NCI-H2196 treated with DMSO at 0.1 percent for 48 hours (cell line): Measurements from ENCODE around the gene HOXB6.

Experiments used
- DNase-seq: peaks from one replicate; lab custom pipeline; 2025; ENCODE audit not compliant: unreplicated experiment; lab: John Stamatoyannopoulos, UW

The HOXB6 gene

DNA sequence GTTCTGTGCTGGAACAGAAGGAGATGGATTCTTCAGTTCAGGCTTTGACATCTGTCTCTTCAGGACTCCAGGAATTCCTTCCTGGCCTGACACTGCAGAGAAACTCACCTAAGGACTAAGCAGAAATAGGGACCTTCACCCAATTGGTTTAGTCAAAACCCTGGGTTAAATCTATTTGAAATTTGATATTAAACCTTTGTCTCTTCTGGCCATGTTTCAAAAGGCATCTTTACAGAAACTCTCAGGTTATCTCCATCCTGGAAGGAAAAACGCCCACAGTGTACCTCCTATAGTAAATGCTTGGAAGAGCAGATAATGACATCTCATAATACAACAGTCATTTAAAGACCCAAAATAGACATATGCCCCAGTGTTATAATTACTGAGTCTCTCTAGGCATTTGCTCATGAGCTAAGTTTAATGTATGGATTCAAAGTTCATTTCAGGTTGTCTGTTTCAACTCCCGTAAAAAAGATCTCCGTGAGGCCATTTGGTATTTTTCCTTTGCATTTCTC lies 21.0 kb downstream of the HOXB6 start:
- DNase-seq, result no peak

DNA sequence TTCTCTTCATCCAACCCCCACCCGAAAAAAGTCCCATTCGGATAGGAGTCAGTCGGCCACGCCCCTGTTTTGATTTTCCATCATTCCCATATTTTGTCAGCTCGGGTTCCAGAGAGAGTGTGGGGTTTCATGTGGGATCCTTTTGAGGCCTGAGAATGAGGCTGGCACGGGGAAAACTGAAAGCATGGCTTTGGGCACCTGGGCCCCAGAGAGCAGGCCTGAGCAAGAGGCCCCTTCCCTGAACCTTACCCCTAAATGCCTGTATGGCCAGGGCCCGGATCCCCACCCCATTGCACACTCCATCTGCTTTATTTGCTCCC lies 22.1 kb downstream of the HOXB6 start:
- no peak for DNase-seq

DNA sequence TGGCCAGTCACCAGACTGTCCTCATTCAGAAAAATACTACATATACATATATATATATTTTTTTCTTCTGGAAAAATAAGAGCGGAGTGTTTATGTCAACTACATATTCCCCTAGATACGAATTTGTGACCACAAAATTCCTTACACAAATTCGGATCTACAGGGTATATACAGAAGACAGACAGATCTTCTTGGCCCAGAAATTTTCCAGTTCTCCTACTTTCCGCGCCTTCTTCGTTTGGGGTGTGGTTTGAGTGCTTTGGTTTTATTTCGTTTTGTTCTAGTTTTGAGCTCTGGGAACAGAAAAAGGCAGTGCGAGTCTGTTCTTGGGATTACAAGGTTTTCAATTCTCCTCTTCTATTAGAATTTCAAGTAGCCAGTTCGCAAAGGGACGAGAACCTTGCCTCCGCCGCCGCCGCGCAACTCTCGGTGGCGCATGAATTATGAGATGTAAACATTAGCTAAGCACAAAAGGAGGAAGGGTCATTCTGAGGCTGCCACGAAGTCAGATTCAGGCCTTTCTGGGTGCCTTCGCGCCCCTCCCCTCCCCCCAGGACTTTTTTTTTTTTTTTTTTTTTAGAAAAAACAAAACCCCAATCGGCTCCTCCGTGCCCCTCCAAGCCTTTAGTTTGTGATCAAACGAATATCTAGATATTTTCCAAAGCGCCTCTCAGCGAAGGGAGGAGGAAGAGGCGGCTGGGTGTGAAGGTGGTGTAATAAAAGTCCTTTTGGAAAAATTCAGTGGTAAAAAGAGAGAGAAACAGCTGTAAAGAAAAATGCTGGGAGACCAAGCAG lies 24.8 kb downstream of the HOXB6 start:
- DNase-seq, result no peak

DNA sequence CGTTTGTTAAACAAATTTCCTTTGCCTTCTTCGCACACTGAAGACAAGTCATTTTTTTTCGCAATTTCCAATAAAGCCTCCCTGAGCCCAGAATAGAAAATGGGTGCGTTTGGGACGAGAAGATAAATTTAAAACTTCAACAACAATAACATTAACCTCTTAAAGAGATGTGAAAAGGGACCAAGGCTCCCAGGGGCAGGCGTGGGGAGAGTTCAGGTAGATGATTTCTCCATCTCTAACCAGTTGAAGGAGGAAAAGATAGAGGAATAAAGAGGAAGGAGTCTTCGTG lies 25.4 kb downstream of the HOXB6 start:
- no peak for DNase-seq

DNA sequence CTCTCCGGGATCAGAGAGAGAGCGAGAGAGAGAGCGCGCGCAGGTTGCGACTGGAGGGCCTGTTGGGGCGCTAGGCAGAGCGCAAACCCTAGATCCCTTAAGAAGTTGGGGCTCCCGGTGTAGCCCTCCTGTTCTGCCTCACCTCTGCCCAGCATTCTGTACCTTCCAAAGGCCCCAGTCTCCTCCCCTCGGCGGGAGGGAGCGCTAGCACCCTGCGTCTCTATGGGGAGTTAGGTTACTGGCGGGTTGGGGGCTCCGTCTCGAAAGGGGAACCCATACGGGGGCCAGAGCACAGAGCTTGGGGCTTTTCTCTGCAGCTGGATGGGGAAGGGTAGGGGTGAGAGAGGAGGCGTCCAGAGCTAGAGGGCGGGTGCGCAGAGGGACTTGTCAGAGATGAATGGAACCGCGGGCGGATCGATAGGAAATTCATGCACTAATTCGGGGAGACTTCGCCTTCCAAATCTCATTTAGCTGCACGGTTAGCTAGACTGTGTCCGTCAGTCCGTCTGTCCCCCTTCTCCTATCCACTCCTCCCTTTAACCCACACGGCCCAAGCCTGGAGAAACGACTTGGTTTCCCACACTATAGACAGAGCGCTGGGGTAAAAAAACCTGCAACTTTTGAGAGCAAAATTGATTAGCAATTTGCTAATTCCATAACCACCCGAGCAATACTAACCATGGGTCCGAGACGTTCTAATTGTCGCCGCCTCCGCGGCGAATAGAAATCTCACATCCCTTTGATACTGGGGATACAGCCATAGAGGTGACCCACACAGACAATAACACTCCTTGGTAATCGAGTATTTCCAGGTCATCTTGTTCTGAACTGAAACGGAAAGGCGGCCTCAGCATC lies 25.9 kb downstream of the HOXB6 start:
- no peak for DNase-seq

DNA sequence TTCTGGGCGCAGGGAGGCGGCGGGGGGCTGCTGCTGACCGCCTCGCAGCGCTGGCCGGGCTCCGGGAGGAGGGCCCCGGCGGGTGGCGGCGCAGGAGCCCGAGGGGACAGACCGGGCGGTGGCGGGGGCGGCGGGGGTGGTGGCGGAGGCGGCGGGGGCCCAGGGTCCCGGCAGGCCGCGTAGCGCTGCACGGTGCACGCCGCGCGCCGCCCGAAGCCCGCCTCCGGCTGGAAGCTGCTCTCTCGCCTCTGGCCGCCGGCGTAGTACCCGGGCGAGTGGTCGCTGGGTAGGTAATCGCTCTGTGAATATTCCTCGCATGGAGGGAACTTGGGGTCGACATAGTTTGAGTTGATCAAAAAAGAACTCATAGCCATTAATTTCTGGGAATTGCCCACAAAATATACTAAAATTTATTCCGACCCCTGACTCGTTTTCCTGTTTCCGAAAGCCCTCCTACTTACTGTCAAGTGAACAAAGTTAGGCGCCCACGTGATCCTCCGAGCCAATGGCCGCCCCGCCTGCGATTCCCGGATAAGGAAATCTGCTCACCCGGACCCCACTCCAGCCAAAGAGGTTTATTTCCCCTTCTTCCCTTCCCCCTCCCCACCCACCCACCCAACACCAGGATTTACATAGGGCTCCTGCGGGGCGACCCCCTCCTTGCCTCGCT lies 26.7 kb downstream of the HOXB6 start, which contains the start of gene HOXB4:
Gene HOXB4, minus strand, starts transcription at position 405 of the 670 bp plus-strand sequence. Its CDS starts 31 bp downstream, at position 374.
- no peak for DNase-seq

DNA sequence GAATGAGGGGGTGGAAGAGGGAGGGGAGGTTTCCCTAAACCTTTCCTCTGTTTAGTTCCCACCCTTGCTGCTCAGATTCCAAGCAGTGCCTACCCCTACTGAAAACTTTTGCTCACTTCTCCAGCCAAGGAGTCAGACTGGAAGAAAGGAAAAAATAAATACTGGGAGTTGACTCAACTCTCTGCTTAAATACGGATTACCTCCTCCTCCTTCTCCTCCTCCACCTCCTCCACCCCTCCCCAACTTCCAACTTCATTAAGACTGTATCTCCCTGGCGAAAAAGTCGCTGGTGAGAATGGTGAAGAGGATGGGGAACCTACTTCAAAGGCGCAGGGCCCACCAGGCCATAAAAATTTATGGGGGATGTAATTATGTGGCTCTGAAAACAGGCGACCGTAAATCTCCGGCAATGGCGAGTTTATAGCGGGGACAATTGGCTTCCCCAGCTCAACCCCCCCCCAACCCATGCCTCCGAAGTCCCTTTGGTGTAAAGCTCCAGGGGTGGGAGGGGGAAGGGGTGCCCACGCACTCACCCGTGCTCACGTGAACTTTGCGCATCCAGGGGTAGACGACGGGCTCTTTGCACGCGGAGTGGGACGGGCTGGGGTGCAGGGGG lies 27.3 kb downstream of the HOXB6 start:
- DNase-seq, result no peak

DNA sequence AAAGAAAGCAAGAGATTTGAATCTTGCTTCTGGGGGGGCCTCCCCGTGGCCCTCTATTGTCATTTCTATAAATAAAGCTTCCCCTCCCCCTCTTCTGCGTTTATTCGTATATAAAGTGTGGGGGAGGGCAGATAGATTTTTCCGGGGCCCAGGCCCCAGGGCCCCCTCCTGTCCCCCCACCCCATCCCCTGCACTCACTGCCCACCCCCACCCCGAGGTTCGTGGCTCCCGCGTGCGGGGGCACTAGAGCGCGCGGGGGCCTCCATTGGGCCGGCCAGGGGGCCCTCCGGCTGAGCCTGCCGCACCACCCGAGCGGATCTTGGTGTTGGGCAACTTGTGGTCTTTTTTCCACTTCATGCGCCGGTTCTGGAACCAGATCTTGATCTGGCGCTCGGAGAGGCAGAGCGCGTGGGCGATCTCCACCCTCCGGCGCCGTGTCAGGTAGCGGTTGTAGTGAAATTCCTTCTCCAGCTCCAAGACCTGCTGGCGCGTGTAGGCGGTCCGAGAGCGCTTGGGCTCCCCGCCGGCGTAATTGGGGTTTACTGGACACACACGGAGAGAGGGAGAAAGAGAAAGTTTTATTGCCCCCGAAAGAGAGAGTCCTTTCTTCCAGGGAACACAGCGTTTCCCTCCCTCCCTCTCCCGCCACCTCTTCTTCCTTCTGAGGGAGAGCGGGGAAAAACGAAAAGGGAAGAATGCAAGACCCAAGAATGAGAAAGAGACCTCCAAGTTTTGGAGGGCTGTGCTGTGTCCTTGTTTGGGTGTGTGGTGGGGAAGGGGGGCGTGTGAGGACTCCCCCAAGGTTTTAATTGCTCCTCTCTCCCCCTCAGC lies 28.1 kb downstream of the HOXB6 start:
- DNase-seq, result no peak

DNA sequence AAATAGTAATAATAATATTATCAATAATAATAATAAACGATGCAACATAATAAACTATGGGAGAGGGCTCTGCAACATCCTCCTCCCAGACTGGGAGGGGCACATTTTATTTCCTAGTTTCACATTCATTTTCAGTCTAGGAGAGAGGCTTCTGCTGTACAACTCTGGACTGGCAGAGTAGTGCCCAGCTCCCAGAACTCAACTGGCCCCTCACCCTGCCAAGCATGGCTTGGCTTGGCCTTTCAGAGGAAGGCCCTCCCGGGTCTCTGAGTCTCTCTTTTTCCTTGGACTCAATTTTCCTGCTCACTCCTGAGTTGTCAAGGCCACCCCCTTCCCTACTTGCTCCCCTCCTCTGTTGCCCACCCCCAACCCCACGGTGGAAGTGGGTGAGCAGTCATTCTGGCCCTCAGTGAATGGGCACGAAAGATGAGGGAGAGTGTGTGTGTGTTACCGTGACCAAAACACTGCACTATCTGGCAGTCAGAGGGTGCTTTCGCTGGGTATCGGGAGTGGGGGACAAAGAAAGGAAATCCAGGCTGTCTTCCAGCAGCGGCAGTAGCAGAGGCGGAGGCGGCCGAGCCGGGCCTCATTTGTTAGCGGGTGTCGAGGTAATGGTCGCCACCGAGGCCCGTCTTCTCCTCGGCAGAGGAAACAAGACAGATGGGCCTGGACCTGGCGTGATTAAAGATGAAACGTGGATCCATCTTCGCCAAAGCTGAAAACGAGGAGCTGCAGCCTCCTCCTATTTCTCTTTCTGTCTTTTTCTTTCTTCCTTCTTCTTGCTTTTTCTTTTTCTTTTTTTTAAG lies 28.9 kb downstream of the HOXB6 start:
- DNase-seq, result no peak

DNA sequence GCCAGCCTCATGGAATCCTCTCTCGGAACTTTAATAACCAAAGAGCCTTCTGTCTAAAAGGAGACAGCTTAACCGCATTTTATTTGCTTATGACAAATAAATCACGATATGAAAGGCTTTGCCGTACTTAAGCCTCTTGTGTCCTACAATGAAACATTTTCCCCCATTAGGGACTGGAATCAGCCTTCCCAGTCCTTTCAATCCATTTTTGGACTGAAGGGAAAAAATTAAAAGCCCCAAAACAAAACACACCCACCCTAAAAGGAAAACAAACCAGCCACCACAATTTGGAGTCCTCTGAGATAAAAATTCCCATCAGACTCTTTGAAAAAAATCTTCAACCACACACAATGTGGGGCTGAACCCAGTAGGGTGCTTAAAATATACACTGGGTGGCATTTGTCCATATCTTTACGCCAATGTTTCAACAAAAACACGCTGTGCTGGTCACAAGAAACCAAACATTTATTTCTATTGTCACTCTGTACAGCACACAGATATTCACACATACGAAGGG lies 29.7 kb downstream of the HOXB6 start:
- DNase-seq, result no peak

DNA sequence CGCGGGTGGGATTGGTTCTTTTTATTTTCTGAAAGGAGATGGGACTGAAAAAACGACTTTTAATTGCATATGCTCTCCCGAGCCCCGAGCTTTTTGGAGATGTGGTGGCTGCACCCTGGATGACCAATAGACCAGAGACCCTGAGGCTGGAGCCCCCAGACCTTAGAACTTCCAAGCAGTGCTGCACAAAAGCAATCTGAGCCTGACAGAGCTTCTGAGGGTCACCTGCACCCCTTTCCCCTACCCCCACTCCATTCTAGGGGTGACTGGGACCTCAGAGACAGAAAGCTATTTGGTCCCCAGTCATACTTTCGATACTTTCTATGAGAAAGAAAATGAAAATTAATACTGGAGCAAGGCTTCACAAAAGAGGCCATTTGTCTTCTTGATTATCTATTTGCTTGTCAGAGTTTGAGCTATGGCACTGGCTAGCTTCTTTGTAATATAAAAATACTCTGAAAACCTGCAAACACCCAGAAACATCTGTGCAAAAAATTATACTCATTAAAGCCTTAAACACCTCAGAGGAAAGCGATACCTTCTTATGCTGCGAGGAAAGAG lies 30.2 kb downstream of the HOXB6 start:
- DNase-seq, result no peak

DNA sequence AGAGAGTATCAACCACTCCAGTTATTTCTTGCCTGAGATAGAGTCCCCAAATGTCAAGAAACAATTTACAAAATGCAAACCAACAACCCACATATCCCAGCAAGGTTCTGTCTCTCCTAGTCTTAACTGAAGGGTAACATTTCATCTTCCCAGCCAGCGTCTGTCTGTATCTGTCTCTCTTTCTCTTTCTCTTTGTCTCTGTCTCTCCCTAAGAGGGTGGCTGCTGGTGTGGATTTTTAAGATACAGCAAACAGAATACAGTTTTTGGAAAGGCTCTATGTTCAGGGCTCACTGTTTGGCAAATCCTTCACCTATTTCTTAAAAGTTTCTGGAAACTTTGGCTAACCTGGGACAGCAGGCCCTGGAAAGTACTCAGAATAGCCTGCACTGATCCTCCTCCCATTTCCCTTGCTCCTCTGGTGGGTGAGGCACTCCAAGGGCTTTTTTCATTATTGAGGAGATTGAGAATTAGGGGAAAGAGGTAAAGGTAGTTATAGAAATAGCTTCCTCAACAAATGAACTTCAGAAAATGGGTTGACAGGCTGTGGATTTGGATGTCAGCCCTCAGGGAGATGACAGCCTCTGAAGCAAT lies 32.9 kb downstream of the HOXB6 start:
- no peak for DNase-seq

DNA sequence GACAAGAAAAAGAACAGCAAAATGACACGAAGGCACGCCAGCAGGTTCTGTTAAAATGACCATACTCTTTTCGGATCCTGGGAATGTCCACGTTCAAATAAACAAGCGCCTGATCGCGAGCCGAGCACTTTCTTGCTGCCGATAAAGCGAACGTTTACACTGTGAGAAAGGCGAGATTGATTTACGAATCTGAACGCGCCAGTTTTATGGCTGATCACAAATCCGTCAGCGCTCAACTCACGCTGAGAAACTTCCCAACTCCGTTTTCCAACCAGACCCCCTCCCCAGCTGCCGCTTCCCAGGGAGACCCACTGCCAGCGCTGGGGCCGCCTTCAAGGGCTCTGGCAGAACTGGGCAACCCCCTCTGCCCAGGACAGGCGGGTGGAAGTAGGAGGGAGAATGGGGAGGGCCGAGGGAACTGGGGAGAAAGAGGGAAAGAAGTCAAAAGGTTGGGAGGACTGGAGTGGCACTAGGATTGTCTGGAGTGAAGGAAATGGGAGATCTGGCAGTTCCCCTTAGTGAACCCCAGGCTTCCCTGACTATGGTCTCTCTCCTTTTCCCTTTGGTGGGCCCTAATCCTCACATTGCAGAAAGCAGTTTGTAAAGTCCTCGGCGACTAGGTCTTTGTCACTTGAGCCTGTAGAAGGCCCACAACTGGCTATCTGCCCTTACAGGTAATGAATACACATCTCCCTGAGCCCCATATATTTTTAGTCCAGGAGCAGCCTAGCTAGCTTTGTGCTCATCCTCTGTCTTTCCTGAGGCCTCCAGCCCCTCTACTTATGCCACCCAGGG lies 33.6 kb downstream of the HOXB6 start:
- no peak for DNase-seq

DNA sequence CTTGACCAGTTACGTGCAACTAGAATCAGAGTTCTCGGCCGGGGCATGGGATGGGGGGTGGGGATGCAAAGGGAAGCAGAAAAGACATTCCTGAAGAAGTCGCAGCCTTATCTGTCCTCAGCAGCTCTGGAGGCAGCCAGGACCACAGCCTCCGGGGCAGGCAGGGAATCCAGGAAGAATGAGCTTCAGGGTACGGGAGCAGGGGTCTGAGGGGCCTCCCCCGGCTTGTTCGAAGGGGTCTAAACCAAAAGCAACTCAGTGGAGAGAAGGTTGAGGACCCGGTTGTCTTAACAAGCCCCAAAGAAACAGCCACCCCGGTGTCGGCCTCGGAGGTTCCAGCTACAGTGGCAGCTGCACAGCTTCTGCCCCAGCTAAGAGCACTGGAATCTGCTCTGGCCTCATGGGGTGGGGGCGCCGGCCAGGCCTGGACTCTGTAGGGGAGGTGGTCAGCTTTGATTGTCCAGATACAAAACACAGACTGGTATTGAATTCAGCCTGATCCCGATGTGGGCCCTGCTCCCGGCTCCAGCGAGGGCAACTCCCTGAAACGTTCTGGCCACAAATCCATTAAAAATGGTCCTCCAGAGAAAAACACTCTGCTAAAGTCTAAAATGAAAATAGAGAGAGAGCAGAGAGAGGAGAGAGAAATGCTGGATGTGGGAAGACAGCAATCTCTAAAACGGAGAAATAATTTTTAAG lies 34.3 kb downstream of the HOXB6 start:
- DNase-seq, result no peak

DNA sequence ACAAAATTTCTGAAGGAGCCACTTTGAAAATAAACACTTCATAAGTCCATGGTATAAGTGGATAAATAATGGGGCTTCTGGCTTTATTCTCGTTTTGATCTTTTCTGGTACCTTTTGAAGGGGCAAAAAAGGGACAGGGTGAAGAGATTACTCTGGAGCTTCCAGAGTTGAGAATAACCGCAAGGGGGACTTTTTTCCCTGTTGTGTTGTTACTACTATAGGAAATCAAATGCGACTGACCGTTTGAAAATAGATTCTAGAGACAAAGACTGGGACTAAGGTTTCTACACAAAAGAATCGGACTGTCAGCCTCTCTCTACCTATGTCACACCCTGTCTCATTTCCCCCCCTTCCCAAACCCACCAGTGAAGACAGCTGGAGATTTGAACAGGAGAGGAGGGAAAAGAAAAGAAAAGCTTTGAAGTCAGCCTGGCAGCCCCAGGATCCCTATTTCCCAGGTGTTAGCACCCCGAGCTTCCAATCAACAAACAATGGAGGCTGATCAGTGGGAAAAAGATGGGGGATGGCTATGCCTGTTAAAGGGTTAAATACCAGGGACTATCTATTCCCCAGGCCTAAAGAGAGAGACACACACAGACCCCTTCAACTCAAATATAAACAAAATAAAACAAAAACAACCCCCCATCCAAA lies 35.0 kb downstream of the HOXB6 start:
- no peak for DNase-seq

DNA sequence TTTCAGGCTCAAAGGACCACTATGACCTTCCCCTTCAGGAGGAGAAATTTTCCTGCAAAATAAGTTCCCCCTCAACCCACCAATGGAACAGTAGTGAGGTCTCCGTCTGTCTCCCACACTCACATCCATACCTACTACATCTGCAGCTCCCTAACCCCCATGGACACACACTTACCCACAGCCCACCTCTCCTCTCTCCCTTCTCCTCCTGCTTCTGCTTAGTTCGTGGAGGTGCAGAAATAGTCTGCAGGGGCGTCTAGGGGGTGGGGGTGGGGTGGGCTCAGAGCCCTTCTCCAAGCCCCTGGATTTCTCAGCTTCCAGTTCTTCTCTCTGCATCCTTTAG lies 35.6 kb downstream of the HOXB6 start:
- DNase-seq, result no peak
